Smooth muscle cell (in vitro differentiated cells): ENCODE data around the gene SYT7. TPM values are rescaled to one million over a fixed set of nuclear protein-coding genes. Genes with fewer than 3 reads are reported as not detected.
A peak's percentile ranks its signal among the peaks of the same experiment; 100 is the strongest.

Experiments
- DNase-seq: peaks from one replicate; lab custom pipeline; 2025; ENCODE audit not compliant: unreplicated experiment; lab: John Stamatoyannopoulos, UW
- H2AFZ ChIP-seq: fragments of 200-600 bp; sonication (generic); 2 replicates; pipeline ENCODE4 v1.6.0; 2016; ENCODE audit warnings: antibody characterized with exemption, low read depth, mild to moderate bottlenecking
- H3F3A ChIP-seq: fragments of 200-600 bp; sonication (generic); 2 replicates; pipeline ENCODE4 v1.6.0; 2017; ENCODE audit warnings: antibody characterized with exemption, low read depth
- H3K27ac ChIP-seq: fragments of 200-600 bp; sonication (generic); 2 replicates; pipeline ENCODE4 v1.5.1; 2016; ENCODE audit warnings: low read depth, mild to moderate bottlenecking
- H3K27me3 ChIP-seq: fragments of 200-600 bp; sonication (generic); 2 replicates; pipeline ENCODE4 v1.6.1; 2016; ENCODE audit warnings: low read depth, mild to moderate bottlenecking
- H3K36me3 ChIP-seq: fragments of 200-600 bp; sonication (generic); 2 replicates; pipeline ENCODE4 v1.5.1; 2016; ENCODE audit warnings: low read depth
- H3K4me1 ChIP-seq: fragments of 200-600 bp; sonication (generic); 2 replicates; pipeline ENCODE4 v1.5.1; 2016; ENCODE audit warnings: low read depth
- H3K4me2 ChIP-seq: fragments of 200-600 bp; sonication (generic); 2 replicates; pipeline ENCODE4 v1.6.0; 2016; ENCODE audit warnings: mild to moderate bottlenecking
- H3K4me3 ChIP-seq: fragments of 200-600 bp; sonication (generic); 2 replicates; pipeline ENCODE4 v1.5.1; 2016; ENCODE audit warnings: mild to moderate bottlenecking
- H3K79me2 ChIP-seq: fragments of 200-600 bp; sonication (generic); 2 replicates; pipeline ENCODE4 v1.6.0; 2016; ENCODE audit warnings: low read depth, mild to moderate bottlenecking
- H3K9ac ChIP-seq: fragments of 200-600 bp; sonication (generic); 2 replicates; pipeline ENCODE4 v1.6.0; 2016; ENCODE audit warnings: low read depth
- H3K9me3 ChIP-seq: fragments of 200-600 bp; sonication (generic); replicated peaks from 2 replicates; pipeline ENCODE4 v1.5.1; 2016; ENCODE audit warnings: low read depth
- H4K20me1 ChIP-seq: fragments of 200-600 bp; sonication (generic); 2 replicates; pipeline ENCODE4 v1.6.0; 2016; ENCODE audit warnings: low read depth
- WGBS: methylation state at CpG from one replicate; pipeline ENCODE4 v1.1.7; 2016; ENCODE audit warnings: low lambda C conversion rate; 5-methylcytosine and 5-hydroxymethylcytosine counted together
- polyA plus RNA-seq: library from polyadenylated mRNA; unstranded; fragments of >200 nt; fragmentation: Nextera tagmentation; extraction: Ambion mirVana; gene quantifications from 2 replicates; pipeline ENCODE4 v1.2.1, GENCODE V29; 2016
- total RNA-seq: library from RNA; depleted of rRNA; stranded (reverse); fragments of >200 nt; gene quantifications from 2 replicates; pipeline ENCODE4 v1.2.3, GENCODE V29; 2014
- TF ChIP-seq, protein P1 (sequence below): fragments of 200-600 bp; sonication (generic); IDR thresholded peaks from 2 replicates; pipeline ENCODE4 v1.5.1; 2017; ENCODE audit warnings: borderline replicate concordance, mild to moderate bottlenecking, antibody characterized with exemption; ENCODE audit not compliant: insufficient read depth, poor library complexity, severe bottlenecking

Gene SYT7
- total and polyA plus RNA-seq, 2 experiments from 2014 or later: 0.79 to 4.0 TPM

DNA sequence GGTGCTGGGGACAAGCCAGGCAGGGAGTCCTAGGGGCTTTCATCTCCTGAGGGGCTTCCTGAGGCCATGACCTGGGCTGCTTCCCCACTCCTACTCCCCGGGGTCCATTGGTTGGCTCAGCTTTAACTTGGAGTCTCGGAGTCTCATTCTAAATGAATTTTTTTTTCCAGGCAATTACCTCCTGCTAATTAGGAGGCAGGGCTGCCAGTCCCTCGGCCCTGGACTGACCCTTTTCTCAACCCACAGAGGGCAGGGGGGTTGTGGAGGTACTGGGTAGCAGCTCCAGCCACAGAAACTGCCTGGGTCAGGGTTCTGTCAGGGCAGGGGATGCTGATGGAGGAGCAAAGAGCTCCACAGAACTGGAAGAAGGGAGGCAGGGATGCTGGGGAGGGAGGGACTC lies 11.9 kb downstream of the SYT7 start:
- Histone ChIP-seq H3K79me2 (no peaks in the 10 kb centered on the region), H3K4me3 (no peak overlapping the region), H3K4me2 (no peak overlapping the region), H3K4me1 (no peaks in the 10 kb centered on the region), H3K27ac (no peak overlapping the region), H2AFZ (no peak overlapping the region), H3K9me3 (no peaks in the 10 kb centered on the region), H3F3A (no peaks in the 10 kb centered on the region), H4K20me1 (peaks cover 61% of the 10 kb centered on the region), H3K36me3 (no peaks in the 10 kb centered on the region), H3K9ac (no peak overlapping the region), H3K27me3 (peaks cover 24% of the 10 kb centered on the region)
- WGBS: 70% methylated on average over 3 of the region's 3 CpGs
- TF ChIP-seq, protein P1, sequence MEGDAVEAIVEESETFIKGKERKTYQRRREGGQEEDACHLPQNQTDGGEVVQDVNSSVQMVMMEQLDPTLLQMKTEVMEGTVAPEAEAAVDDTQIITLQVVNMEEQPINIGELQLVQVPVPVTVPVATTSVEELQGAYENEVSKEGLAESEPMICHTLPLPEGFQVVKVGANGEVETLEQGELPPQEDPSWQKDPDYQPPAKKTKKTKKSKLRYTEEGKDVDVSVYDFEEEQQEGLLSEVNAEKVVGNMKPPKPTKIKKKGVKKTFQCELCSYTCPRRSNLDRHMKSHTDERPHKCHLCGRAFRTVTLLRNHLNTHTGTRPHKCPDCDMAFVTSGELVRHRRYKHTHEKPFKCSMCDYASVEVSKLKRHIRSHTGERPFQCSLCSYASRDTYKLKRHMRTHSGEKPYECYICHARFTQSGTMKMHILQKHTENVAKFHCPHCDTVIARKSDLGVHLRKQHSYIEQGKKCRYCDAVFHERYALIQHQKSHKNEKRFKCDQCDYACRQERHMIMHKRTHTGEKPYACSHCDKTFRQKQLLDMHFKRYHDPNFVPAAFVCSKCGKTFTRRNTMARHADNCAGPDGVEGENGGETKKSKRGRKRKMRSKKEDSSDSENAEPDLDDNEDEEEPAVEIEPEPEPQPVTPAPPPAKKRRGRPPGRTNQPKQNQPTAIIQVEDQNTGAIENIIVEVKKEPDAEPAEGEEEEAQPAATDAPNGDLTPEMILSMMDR: no peak
- DNase-seq: no peak

DNA sequence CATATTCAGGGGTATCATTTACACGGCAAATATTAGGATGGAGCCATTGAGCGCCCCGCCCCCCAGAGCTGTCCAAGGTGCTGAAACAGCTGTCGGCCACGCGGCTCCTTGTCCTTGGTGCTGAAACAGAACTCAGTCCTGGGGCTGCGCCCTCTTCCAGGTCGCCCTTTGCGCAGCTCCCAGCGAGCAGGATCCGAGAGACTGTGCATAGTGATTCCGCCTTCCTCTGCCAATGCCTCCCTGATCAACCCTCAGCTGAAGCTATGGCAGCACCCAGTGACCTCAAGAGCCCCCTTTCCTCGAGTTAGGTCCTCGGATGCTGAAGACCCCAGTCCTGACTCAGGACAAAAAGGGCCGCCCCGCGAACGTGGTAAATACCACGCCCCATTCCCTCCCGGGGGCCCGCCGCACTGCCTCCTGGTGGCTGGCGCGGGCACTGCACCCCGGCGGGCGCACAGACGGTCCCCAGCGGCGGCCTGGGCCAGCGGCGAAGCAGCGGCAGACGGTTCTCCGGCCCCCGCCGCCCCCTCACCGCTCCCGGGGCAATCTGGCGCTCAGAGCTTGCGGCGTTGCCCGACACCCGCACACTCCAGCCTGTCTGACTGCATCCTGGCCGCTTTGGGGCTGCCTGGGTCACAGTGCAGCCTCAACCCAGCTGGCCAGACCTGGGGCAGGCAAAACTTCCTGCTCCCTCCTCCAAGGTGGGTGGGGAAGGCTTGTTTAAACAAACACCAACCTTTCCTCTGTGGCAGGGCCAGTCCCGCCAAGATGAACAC lies 13.4 kb downstream of the SYT7 start:
- H2AFZ ChIP-seq: no peak overlapping the region
- H4K20me1 ChIP-seq: peaks cover 62% of the 10 kb centered on the region
- H3K4me1 ChIP-seq: no peaks in the 10 kb centered on the region
- no peaks in the 10 kb centered on the region for H3K9me3 ChIP-seq
- H3K79me2 ChIP-seq: no peaks in the 10 kb centered on the region
- H3K27ac ChIP-seq: no peak overlapping the region
- H3K27me3 ChIP-seq: peaks cover 24% of the 10 kb centered on the region
- TF ChIP-seq, protein P1: peak; percentile 83
- no peaks in the 10 kb centered on the region for H3F3A ChIP-seq
- no peak overlapping the region for H3K9ac ChIP-seq
- peak overlapping the region; percentile 80 for H3K4me2 ChIP-seq
- peak; percentile 62 for DNase-seq
- H3K4me3 ChIP-seq: no peak overlapping the region
- 3% methylated on average over 45 of the region's 46 CpGs for WGBS
- no peaks in the 10 kb centered on the region for H3K36me3 ChIP-seq

DNA sequence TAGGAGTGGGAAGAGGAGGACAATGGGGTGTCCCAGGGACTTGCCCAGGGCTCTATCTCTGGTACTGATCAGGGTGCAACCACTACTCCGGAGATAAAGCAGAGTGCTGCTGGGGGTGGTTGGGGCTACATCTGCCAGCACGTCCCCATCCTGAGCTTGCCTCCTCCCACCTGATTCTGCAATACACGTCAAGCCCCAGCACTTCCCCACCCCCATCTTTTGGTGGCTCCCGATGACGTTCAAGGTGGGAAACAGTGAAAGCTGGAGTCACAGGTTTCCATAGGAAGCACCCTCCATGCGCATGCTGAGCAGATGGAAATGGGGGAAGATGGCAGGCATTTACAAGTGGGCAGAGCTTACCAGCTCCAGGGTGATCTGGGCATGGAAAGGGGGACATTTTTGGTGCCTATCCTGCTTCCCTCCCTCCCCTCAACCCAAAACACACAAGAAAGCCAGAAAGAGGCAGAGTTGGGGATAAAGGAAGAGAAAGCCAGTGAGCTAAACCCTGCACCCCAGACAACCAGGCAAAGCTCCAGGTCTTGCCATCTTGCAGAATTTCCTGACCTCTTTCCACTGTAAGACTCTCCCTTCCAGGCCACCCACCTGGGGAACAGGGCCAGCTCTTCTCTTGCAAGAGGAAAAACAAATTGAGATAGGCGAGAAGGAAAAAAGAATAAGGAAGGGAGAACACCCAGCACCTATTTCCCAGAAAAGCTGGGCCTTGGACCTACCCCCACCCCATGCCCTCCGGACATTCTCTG lies 15.8 kb downstream of the SYT7 start:
- WGBS: 59% methylated on average over 8 of the region's 8 CpGs
- no peaks in the 10 kb centered on the region for H3K36me3 ChIP-seq

More for the DNA sequence above, 15.8 kb downstream of the SYT7 start:
- H3K27ac ChIP-seq: no peak overlapping the region
- H3K79me2 ChIP-seq: no peaks in the 10 kb centered on the region
- peaks cover 56% of the 10 kb centered on the region for H4K20me1 ChIP-seq
- TF ChIP-seq, protein P1: no peak
- no peak for DNase-seq
- H2AFZ ChIP-seq: no peak overlapping the region
- no peaks in the 10 kb centered on the region for H3K9me3 ChIP-seq
- peaks cover 24% of the 10 kb centered on the region for H3K27me3 ChIP-seq
- no peak overlapping the region for H3K4me2 ChIP-seq
- H3K9ac ChIP-seq: no peak overlapping the region
- no peak overlapping the region for H3K4me3 ChIP-seq
- no peaks in the 10 kb centered on the region for H3K4me1 ChIP-seq
- H3F3A ChIP-seq: no peaks in the 10 kb centered on the region
